NCI-H2029 (cell line): ENCODE data around the gene HOGA1.
"Not testable (repeated sequence)": the region's sequence is repeated elsewhere in the genome, so short reads cannot be mapped to it uniquely, and the experiment has no call there.

Experiments
- DNase-seq: peaks from one replicate; lab custom pipeline; 2025; lab: John Stamatoyannopoulos, UW

Gene HOGA1

GRCh38 chr10:97649405-97649750 lies 65.2 kb downstream of the HOGA1 start:
- not testable (repeated sequence) for DNase-seq

GRCh38 chr10:97650726-97651125 lies 66.5 kb downstream of the HOGA1 start:
- DNase-seq, result no peak

- no peak for DNase-seq
These were observed 67.6 kb downstream of the HOGA1 start for GRCh38 chr10:97651773-97652172.

- no peak for DNase-seq
These were observed 72.6 kb downstream of the HOGA1 start for GRCh38 chr10:97656777-97657176.

- DNase-seq, result no peak
These were observed 75.4 kb downstream of the HOGA1 start for GRCh38 chr10:97659589-97659988.
